Activated gamma-delta T cell treated with Interleukin-2 at 50 U/mL for 16 hours (primary cell): ENCODE results near the gene CCNJL.

ENCODE experiments used
- DNase-seq: peaks from one replicate; pipeline ENCODE4 v3.0.0-alpha.2; 2020

Gene CCNJL

DNA sequence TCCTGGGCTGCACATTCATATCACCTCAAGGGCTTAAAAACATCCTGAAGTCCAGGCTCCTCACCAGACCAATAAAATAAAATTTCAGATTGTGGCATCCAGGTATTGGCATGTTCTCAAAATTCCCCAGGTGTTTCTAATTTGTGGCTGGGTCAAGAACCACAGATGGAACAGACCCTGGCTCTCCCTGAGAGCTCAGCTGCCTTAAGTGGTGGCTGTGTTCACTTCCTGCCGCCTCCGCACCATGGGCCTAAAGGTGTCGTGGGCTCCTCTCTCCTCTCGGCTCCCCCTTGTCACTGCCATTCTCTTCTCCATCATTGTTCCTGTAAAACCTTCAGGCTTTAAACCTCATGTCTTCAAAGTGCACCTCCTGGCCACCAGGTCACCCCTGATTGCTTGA, 17.8 kb upstream of the CCNJL start:
- DNase-seq = no peak

DNA sequence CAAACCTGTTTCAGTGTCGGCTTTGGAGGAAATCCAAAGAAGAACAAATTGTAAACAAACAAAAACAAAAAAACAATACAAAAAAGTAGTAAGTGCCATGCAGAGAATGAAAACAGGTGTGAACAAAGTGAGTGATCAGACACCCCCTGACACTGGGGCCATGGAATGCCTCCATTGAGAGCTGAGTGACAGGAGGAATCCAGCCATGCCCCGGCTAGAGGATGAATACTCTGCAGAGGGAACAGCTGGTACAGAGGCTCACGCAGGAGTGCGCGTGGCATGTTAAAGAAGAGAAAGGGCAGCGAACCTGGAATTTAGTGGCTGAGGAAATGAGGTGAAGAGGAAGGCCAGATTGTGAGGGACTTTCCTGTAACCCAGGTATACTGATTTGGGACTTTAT, 15.5 kb upstream of the CCNJL start:
- no peak for DNase-seq

DNA sequence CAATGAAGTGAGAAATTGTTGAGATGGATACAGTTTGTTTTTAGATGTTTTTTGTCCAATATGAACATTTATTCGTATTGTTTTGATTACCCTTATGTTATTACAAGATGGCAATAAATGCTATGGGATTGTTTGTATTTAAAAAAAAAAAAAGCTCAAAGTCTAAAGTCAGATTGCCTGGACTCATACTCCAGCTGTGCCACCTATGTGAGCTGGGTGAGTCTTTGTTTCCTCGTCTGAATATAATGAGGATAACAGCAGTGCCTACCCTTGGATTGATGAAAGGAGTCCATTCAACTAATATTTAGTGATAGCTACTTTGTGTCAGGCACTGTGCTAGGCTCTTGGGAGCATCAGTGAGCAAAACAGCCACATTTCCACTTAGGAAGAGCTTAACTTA, 14.6 kb upstream of the CCNJL start:
- no peak for DNase-seq

DNA sequence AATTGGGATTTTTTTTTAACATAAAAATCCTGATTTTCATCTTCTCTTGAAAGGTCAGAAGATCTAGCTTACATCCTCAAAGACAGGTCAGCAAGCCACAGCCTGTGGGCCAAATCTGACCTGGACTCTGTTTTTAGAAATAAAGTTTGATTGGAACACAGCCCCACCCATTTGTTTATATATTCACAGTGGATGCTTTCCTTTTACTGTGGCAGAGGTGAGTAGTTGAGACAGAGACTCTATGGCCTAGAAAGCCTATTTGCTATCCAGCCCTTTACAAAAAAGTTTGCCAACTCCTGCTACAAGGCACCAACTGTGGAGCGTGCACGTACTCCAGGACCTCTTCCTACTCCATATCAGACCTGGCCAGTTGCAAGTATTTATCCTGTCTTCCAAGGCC, 13.4 kb upstream of the CCNJL start:
- DNase-seq = no peak

DNA sequence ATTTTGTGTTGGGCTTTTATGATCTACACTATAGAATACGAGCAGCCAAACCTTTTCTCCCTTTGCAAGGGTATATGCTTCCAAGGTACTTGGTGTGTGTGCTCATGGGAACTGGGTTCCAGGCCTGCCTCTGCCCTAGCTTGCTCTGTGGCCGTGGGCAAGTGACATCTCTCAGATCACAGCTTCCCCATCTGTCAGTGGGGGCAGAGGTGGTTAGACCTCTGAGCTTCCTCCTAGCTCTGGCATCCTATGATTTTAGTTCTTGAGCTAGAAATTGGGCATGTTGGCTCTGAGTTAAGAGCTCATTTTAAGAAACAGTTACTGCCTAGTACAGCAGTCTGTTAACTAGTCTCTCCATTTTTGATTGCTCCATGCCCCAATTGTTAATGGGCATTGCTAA, 12.5 kb upstream of the CCNJL start:
- no peak for DNase-seq

DNA sequence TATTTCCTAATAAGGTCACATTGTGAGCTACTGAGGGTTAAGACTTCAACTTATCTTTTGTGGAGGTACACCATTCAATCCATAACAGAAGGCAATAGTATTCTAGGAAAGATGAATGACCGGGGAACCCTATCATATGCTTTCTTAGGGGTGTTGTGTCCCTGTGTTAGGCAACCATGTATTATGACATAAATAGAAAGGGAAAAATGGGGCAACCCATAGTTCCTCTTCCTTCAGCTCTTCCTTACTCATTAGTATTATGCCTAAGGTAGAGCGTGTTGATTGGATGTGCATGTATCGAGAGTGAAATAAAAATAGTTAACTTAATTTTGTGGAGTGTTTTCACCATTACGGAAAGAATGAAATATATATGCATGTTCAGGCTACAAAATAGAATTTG, 6.0 kb upstream of the CCNJL start:
- no peak for DNase-seq

DNA sequence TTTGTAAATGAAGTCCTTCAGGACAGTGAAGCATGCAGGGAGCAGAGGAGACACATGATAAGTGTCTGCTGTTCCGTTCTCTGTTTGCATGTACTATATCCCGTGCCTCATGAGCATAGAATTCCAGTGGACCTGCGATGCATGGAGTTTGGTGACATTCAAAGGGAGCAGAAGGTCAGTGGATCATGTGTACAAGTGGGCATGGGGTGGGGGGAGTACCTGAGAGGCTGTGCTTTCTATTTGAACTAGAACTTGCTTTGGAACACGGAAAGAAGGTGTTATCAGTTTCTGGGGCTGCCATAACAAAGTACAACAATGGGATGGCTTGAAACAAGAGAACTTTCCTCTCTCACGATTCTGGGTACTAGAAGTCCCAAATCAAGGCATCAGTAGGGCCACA, 5.1 kb upstream of the CCNJL start:
- no peak for DNase-seq

DNA sequence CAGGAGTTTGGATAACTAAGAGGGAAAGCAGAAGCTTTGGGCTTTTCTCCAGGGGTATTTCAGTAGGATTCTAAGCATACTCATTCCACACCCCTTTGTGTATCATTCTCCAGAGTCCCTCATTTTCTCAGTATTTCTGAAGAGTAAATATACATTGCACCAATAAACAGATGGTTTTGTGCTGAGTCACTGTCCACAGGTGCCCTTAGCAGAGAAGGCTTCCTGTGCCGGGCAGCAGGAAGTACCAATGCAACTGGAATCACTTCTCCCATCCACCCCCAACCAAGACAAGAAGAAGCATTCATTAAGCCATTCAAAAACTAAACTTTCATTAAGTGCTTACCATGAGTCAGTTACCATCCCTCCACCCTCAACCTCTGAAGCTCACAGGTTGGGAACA, 3.6 kb upstream of the CCNJL start:
- DNase-seq = no peak

DNA sequence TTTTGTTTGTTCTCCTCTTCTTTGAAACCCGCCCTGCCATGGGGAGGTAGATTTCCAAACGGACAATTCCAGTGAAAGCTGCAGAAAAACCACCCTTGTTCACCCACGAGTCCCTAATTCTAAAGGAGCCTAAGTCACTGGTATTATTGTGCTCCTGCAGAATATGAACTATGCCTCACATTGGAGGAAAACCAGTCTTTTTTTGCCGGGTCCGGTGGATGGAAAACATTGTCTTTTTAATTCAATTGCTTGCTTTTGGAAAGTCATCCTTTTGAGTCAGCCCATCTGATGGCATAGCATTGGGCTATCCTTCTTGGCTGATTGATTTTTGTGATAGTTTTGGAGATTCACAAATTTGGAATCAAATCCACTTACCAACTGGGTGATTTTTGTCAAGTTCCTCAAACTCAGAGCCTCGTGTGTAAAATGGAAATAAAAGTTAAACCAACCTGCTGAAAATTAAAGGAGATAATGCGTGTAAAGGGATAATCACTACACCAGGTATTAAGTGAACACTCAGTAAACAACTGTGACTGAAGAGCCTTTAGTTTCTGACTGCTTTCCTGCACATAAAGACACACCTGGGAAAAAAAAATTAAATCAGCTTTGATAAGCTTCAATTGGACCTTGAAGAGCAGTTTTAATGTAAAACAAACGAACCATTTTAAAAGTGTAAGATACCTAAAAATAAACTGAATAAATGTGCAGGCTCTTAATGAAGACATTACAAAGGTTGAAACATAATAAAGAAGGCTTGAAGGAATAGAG, 780 bp upstream of the CCNJL start:
- DNase-seq = no peak

DNA sequence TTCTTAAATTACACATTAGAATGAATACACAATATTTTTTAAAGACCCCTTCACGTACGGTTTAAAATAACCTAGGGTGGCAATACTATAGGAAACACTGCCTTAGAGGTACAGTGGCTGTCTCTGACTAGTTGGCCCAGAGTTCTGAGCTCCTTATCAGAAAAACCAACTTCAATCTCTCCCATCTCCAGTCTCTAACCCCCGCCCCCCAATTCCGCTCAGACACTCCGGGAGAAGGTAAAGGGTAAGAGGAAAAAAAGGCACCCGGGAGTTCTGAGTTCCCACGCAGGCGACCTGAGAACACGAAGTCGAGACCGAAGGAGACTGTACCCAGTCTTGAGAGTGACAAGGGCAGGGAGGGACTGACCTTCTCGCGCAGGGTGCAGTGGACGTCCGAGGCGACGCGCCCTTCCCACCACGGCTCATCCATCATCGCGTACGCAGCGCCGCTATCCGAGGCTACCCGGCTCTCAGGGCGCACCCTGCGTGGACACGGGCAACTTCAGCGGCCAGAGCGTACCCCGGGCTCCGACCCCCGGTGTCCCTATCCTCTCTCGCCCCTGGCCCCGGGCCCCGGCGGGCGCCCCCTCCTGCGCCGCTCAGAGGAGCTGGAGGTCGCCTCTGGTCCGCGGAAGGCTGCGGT, 752 bp downstream of the CCNJL start:
- DNase-seq = no peak

DNA sequence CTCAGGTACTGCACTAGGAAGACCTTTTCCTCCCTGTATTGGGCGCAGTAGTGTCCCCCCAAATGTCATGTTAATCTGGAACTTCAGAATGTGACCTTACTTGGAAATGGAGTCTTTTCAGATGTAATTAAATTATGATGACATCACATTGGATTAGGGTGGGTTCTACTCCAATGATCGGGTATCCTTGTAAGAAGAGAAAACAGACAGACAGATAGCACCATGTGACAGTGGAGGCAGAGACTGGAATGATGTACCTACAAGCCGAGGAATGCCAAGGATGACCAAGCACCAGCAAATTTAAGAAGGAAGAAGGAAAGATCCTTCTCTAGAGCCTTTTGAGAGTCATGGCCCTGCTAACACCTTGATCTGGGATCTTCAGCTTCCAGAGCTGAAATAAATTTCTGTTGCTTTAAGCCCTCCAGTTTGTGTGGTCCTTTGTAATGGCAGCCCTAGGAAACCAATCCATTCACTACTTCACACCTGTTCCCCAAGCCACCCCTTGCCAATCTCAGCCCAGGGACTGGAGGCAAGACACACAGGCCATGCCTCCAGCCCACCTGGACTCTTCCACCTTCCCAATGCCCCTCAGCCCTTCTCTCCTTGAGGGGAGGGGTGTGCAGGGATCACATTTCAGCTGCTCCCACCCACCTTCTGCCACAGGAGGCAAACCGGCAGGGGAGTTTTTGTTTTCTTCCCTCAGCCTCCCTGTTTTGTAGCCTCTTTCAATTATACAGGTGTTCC, 1.6 kb downstream of the CCNJL start:
- no peak for DNase-seq

DNA sequence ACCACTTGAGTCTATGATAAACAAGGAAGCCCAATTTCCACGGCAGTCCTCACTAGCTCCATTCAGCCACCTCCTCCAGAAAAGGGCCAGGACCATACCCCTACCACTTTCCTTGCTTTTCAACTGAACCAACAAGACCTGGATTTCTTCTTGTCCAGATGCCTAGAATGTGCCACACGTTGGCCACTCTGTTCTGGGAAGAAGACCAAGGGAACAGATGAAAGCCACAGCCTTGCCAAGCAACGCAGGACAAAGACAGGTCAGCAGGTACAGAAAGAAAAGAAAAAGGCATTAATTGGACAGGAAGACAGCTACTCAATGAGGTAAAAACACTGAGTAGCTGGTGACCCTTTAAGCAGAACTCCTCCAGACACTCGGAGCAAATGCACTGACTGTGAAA, 2.2 kb downstream of the CCNJL start:
- no peak for DNase-seq

DNA sequence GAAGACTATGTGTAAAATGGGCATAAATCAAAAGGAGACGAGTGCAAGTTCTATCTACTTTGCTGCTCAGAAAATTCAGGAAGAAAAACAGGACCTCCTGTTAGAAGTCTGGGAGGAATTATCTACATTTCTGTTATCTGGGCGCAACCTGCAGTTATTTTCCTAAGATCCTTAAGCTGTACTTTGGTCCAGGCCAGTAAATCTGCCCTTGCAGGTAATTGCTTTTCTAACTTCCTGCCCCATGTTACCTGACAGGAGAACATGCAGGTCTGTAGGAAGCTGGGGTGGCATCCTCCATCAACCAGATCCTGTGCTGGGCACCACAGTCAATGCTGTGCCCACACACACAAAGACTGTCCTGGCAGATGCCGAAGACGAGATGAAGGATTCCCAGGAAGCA, 5.7 kb downstream of the CCNJL start:
- DNase-seq = no peak

DNA sequence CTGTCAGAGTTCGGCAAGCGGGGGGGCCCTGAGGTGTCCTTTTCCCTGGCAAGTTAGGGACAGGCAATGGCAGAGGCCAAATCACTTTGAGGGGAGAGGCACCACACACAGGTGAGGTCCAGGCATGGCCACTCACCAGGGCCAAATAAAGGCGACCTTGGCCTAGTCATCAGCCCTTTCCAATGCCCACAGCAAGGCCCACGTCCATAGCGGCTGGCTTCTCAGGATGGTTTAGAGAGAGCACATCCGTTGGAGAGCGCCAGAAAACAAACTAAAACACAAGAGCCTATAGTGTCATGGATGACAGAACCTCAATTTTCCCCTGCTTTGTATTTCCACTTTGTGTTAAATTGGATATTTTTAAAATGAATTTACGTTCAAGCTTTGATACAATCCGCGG, 7.0 kb downstream of the CCNJL start:
- DNase-seq = no peak

DNA sequence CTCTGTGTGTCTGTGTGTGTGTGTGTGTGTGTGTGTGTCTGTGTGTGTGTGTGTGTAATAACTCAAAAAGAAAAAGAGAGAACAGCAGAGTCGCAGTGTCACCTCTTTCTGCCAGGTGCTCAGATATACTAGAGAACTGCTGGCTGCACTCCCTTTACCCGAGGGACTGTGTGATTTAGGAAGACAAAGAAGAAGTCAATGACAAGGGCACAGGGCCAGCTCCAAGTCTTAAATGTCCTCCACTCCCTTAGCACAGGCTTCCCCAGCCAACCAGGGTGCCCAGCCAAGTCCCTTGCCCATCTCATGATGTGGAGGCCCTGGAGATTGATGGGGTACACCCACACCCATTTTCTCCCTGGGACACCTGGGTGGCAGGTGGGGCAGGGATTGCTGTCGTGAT, 8.7 kb downstream of the CCNJL start:
- no peak for DNase-seq

DNA sequence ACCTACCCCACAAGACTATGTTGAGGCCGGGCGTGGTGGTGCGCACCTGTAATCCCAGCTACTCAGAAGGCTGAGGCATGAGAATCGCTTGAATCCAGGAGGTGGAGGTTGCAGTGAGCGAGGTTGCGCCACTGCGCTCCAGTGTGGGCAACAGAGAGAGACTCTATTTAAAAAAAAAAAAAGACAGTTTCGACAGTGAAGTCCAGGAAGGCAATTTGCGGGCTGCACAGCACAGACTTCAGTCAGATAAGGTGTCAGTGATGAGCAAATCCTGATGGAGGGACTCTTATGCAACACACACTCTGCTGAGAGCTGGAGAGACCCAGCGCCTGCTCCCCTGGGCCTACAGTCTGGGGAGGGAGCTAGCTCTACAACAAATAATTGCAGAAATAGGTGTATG, 14.2 kb downstream of the CCNJL start:
- no peak for DNase-seq

DNA sequence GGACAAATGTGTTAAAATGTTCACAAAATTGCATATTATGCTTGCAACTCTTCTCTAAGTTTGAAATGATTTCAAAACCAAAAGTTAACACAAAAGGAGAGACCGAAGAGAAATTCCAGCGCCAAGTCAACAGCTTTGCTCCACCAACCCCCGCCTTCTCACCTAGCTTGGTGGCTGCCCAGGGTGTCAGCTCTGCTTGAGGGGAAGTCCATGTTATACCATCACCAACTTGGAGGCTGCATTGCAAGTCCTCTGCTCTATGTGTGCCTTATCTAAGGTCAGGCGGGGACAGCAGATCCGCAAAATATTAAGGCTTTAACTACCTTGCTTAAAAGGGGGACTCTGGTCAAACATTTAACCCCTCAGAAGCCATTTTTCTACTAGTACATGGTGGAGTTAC, 14.6 kb downstream of the CCNJL start:
- DNase-seq = no peak

DNA sequence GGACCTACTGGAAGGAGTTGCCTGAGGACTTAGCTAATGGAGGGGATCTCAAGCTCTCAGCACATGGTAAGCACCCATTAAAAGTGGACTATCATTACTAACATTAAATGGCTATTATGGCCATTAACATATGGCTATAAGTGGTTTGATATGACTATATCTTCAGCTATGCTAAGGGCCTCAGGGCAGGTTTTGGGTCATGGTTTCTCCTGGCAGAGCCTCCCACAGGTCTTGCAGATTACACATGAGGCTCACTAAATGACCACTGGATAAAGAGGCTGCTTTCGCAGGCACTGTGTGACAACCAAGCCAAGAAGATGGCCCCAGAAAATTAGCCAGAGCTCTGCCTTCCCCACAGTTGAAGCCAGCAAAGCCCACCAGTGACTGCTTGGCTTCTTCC, 15.4 kb downstream of the CCNJL start:
- DNase-seq = no peak

DNA sequence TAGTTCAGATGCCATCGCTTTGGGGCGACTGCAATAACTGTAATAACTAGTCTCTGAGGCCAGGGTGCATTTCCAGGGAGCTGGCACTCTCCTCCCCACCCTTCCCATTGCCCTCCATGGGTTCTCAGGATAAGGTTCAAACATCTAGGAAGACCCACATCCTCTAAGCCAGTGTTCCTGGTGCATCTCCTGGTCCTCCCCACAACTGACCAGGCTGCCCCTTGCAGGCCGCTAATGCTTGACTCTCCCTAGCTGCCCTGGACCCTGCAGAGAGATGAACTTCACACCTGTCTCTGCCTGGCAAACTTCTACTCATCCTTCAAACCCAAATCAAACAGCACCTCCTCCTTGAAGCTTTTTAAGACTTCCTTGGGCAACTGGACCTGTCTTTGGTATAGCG, 15.9 kb downstream of the CCNJL start:
- DNase-seq = no peak

DNA sequence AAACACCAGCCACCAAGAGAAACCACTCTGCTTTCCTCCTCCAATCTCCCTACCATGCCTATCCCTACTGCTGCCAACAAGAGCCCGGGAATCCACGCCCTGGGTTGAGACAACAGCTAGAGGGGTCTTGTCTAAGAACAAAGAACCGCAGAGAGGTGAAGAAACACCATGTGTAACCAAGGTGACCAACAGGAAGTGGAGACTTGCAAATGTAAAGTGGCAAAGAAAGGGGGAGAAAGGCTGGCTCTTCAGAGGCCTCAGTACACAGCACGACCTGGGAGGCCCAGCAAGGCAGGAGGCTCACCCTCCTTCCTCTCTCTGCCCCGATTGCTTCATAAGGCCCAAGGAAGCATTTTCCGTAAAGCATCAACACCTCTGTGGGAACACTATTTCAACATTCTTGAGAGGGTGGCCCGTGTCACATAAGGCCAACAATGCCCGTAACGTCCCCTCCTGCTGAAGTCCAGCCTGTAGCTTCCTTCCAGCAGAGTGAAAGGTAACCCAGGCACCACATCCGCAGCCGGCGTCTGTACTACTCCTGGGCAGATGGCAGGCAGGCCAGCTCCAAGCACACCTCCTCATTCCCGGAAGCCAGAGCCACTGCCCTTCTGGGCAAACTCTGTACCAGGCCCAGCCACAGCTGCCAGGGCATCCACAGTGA, 18.3 kb downstream of the CCNJL start:
- no peak for DNase-seq

DNA sequence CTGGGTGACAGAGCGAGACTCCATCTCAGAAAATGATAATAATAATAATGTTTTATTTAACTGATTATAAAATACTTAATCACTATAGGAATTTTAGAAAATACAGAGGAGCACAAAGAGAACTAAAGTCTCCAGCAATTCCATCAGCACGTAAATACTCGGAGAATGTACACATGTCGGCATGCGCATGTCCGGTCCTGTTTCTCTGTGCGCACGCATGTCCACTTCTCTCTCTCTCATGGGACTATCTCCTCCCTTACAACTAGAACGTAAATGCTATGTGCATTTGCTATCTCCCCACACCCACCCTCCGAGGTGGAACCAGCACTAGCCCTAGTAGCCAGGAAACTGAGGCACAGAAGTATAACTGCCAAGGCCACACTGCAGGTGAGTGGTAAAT, 19.0 kb downstream of the CCNJL start:
- no peak for DNase-seq

DNA sequence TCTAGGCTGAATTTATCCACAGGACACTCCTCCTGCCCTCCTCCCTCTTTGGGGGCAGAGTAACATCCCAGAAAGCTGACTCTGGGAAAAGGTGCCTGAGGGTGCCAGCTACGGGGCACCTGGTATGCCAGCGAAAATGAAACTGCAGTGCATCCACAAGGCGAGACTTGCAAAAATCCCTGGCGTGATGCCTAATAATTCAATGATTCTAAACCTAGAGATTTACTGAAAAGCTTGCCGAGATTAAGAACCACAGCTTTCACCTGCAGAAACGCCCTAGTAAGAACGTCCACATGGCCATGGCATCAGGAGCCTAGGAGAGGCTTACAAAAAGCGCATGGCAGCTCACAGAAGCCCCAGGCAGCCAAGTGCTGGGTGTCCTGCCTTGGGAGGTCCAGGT, 20.9 kb downstream of the CCNJL start:
- DNase-seq = no peak

DNA sequence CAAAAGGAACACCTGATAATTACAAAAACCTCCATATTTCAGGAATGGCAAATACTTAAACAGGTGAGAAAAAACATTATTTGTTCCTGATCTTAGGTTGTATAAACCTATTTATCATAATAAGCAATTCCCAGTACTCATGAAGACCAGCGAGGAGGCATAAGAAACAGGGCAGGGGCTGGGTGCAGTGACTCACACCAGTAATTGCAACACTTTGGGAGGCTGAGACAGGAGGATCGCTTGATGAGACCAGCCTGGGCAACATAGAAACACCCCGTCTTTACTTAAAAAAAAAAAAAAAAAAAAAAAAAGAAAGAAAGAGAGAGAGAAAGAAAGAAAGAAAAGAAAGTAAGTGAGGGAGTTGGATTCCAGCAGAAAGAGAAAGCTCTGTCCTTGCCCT, 21.6 kb downstream of the CCNJL start:
- DNase-seq = no peak

DNA sequence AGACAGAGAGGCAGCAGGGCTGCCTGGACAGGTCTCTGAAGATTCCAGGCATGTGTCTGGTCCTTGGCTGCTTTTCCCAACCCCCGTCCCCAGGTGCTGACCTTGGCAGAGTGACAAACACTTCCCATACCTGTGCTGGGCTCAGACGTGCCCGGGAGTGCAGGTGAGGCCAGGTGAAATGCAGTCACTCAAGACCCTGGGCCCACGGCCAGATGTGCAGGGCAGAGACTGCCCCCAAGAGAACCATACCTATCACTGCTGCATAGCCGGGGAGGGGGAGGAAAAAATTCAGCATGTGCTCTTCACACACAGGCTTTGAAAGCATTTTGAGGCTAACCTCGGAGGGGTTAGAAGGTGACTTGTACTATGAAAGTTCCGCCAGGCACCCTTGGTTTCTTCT, 22.6 kb downstream of the CCNJL start:
- no peak for DNase-seq
